CD4-positive, alpha-beta T cell (primary cell): ENCODE measurements around the gene MTG2. TPM values are rescaled to one million over a fixed set of nuclear protein-coding genes. Genes with fewer than 3 reads are reported as not detected.

Experiments
- ATAC-seq: fragments of 200-7000 bp; cut with Tn5 transposase; one replicate; pipeline ENCODE4 v1.10.0; 2022; ENCODE audit warnings: mild to moderate bottlenecking; ENCODE audit not compliant: poor library complexity
- CTCF ChIA-PET: fragments of 350-600 bp; sonication (Branson Sonifier 250); formaldehyde crosslinking; loops from one replicate; lab custom pipeline; 2021; ENCODE audit warnings: antibody characterized with exemption, inconsistent platforms; lab: Charles Lee
- POLR2A ChIA-PET: fragments of 350-600 bp; sonication (Branson Sonifier 250); formaldehyde crosslinking; loops from one replicate; lab custom pipeline; 2021; ENCODE audit warnings: antibody characterized with exemption, inconsistent platforms; lab: Charles Lee
- DNase-seq, 14 experiments: peaks; one replicate each; pipeline ENCODE4 v3.0.0-alpha.2; 2013 to 2020; ENCODE audit warnings: mixed read lengths in 2 of 14
- H3K27ac ChIP-seq, 2 donors: one replicate each; pipeline versions ENCODE4 v1.5.1 to v1.7.0; 2013; ENCODE audit warnings: low read length in 2 of 2, low read depth in 1 of 2, mild to moderate bottlenecking in 1 of 2
- H3K27me3 ChIP-seq, 2 experiments: 1 replicate in 1 of 2; 2 replicates in 1 of 2; pipeline versions ENCODE4 v1.6.1 to v1.7.0; 2013; ENCODE audit warnings: low read length in 2 of 2, control low read depth in 1 of 2, mild to moderate bottlenecking in 1 of 2, moderate library complexity in 1 of 2; ENCODE audit not compliant: insufficient read depth in 2 of 2, control insufficient read depth in 1 of 2
- H3K36me3 ChIP-seq: one replicate; pipeline ENCODE4 v1.6.1; 2013; ENCODE audit warnings: low read length, control low read depth; ENCODE audit not compliant: insufficient read depth
- H3K4me1 ChIP-seq: one replicate; pipeline ENCODE4 v1.6.1; 2013; ENCODE audit warnings: low read length, control low read depth; ENCODE audit not compliant: insufficient read depth
- H3K4me3 ChIP-seq: one replicate; pipeline ENCODE4 v1.5.1; 2013; ENCODE audit warnings: mild to moderate bottlenecking, low read length, moderate library complexity
- H3K9me3 ChIP-seq, 2 experiments: 1 replicate in 1 of 2; 2 replicates in 1 of 2; pipeline versions ENCODE4 v1.6.1 to v1.7.0; 2013; ENCODE audit warnings: low read length in 2 of 2, mild to moderate bottlenecking in 2 of 2, control low read depth in 1 of 2, moderate library complexity in 1 of 2; ENCODE audit not compliant: control insufficient read depth in 1 of 2, insufficient read depth in 1 of 2
- H3K27ac Mint-ChIP-seq: one replicate; pipeline ENCODE4 v1.8.0; 2020; ENCODE audit warnings: mixed read lengths
- H3K27me3 Mint-ChIP-seq: one replicate; pipeline ENCODE4 v1.8.0; 2021; ENCODE audit warnings: mixed read lengths
- H3K36me3 Mint-ChIP-seq: one replicate; pipeline ENCODE4 v1.8.0; 2021; ENCODE audit warnings: low read depth, mixed read lengths
- H3K4me1 Mint-ChIP-seq: one replicate; pipeline ENCODE4 v1.8.0; 2021; ENCODE audit warnings: low read depth, mixed read lengths
- H3K4me3 Mint-ChIP-seq: one replicate; pipeline ENCODE4 v1.8.0; 2020; ENCODE audit warnings: mild to moderate bottlenecking, mixed read lengths
- H3K9me3 Mint-ChIP-seq: one replicate; pipeline ENCODE4 v1.8.0; 2020; ENCODE audit warnings: mixed read lengths
- CTCF ChIP-seq: fragments of 200-600 bp; IDR thresholded peaks from one replicate; pipeline ENCODE4 v1.8.0; 2022; ENCODE audit warnings: antibody characterized with exemption, mild to moderate bottlenecking
- intact Hi-C, 2 experiments: fragments of 100-400 bp; cut with DNase I in 1 of 2; cut with micrococcal nuclease in 1 of 2; formaldehyde crosslinking; loops; one replicate each; pipeline versions ENCODE4 v1.15.1 to v1.9.0; 2023 to 2025; cut with DNase I, micrococcal nuclease
- total RNA-seq, 174 experiments: library from RNA in 2 of 174; stranded (reverse) in 2 of 174; gene quantifications; one replicate each; pipeline ENCODE4 v1.2.3 and lab custom pipeline; 2021 to 2026

MTG2 gene
- total RNA-seq, 2 experiments from 2014 or later = 9.5 to 9.9 TPM

DNA sequence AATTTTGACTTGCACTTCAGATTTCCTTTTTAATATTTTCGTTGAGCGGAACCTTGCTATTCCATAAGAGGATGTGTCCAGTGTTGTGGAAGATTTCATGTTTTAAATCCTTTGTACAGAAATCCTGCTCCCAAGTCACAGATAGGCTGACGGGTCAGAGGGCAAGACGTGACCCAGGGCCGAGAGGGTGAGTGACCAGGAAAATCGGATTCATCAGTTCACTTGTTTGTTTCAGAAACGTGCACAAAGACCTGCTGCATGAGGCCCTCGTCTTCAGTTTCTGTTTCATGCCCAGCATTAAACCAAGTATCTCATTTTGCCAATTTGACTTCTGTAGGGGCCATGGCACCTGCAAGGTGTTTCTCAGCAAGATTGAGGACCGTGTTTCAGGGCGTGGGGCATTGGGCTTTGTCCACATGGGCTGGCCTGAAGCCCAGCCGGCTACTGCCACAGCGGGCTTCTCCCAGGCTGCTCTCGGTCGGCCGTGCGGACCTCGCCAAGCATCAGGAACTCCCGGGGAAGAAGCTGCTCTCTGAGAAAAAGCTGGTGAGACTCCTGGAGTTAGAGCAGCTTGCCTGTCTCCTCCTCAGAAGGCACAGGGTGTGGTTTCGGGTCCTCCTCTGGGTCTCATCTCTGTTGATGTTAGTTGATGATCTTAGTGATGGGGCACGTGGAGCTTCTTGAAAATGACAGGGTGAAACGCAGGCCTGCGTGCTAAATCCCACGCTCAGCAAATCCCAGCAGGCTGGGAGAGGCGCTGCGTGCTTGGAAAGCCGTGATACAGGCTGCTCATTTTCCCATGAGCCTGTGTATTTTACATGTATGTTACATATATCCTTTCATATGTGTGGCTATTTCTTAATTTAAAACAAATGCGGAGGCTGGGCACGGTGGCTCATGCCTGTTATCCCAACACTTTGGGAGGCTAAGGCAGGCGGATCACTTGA, 10.5 kb downstream of the MTG2 start:
- no peak overlapping the region for H3K27ac ChIP-seq
- peaks cover 41% of the 10 kb centered on the region for H3K36me3 Mint-ChIP-seq
- H3K36me3 ChIP-seq = peaks cover 59% of the 10 kb centered on the region
- no peaks in the 10 kb centered on the region for H3K4me1 ChIP-seq
- H3K4me3 ChIP-seq = no peak overlapping the region
- no peak for ATAC-seq
- no peak for DNase-seq
- CTCF ChIA-PET = no interaction called here
- TF ChIP-seq CTCF = no peak
- no peaks in the 10 kb centered on the region for H3K9me3 ChIP-seq
- H3K27me3 Mint-ChIP-seq = no peaks in the 10 kb centered on the region
- no peaks in the 10 kb centered on the region for H3K9me3 Mint-ChIP-seq
- no peak overlapping the region for H3K27ac Mint-ChIP-seq
- no peak overlapping the region for H3K4me3 Mint-ChIP-seq
- intact Hi-C loops = no loop called here
- H3K27me3 ChIP-seq = no peaks in the 10 kb centered on the region
- POLR2A ChIA-PET = no interaction called here
- no peaks in the 10 kb centered on the region for H3K4me1 Mint-ChIP-seq

DNA sequence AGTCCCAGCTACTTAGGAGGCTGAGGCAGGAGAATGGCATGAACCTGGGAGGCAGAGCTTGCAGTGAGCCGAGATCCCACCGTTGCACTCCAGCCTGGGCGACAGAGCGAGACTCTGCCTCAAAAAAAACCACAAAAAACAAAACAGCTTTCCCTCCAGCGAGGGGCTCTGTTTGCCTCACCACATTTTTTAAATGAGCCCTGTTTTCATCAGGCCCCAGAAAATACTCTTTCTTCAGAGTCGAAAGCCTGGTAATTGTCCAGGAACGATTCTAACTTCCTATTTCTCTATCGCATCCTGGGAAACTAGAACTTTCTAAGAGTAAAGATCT, 12.2 kb downstream of the MTG2 start:
- H3K27me3 ChIP-seq = no peaks in the 10 kb centered on the region
- CTCF ChIA-PET = no interaction called here
- H3K9me3 ChIP-seq = no peaks in the 10 kb centered on the region
- Mint-ChIP-seq H3K27me3 (no peaks in the 10 kb centered on the region), H3K27ac (no peak overlapping the region), H3K36me3 (peaks cover 51% of the 10 kb centered on the region), H3K4me3 (no peak overlapping the region), H3K4me1 (no peaks in the 10 kb centered on the region), H3K9me3 (no peaks in the 10 kb centered on the region)
- TF ChIP-seq CTCF = no peak
- H3K36me3 ChIP-seq = peaks cover 62% of the 10 kb centered on the region
- POLR2A ChIA-PET = no interaction called here
- intact Hi-C loops = no loop called here
- H3K27ac ChIP-seq = no peak overlapping the region
- no peaks in the 10 kb centered on the region for H3K4me1 ChIP-seq
- no peak for DNase-seq
- ATAC-seq = no peak
- H3K4me3 ChIP-seq = no peak overlapping the region

DNA sequence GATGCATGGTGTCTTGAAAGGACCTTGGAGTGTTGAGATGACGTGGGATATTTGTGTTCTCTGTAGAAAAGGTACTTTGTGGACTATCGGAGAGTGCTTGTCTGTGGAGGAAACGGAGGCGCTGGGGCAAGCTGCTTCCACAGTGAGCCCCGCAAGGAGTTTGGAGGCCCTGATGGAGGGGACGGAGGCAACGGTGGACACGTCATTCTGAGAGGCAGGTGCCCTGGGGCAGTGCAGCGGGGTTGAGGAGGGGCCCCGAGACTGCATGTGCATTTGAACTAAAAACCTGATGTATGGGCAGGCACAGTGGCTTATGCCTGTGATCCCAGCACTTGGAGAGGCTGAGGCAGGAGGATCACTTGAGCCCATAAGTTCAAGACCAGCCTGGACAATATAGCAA, 12.9 kb downstream of the MTG2 start:
- no peaks in the 10 kb centered on the region for H3K9me3 ChIP-seq
- peaks cover 65% of the 10 kb centered on the region for H3K36me3 ChIP-seq
- intact Hi-C loops = no loop called here
- H3K27ac ChIP-seq = no peak overlapping the region
- no peaks in the 10 kb centered on the region for H3K27me3 Mint-ChIP-seq
- peaks cover 51% of the 10 kb centered on the region for H3K36me3 Mint-ChIP-seq
- no peak for TF ChIP-seq CTCF
- no peaks in the 10 kb centered on the region for H3K27me3 ChIP-seq
- H3K4me1 Mint-ChIP-seq = no peaks in the 10 kb centered on the region
- DNase-seq (no peak), ATAC-seq (no peak)
- H3K4me3 Mint-ChIP-seq = no peak overlapping the region
- H3K4me3 ChIP-seq = no peak overlapping the region
- H3K9me3 Mint-ChIP-seq = no peaks in the 10 kb centered on the region
- H3K4me1 ChIP-seq = no peaks in the 10 kb centered on the region
- ChIA-PET CTCF (no interaction called here), POLR2A (interaction anchor here (0.6 kb wide), 1 partner anchor 382 kb away, joined by 3 read pairs; no protein-coding TSS in a partner anchor)
- H3K27ac Mint-ChIP-seq = no peak overlapping the region
